IPS DF 6.9 (cell line): ENCODE data around the gene PDZK1IP1.

Experiments used
- DNase-seq: peaks from one replicate; pipeline ENCODE4 v3.0.0-alpha.2; 2013; ENCODE audit warnings: low read depth, low spot score
- H3K27ac ChIP-seq: one replicate; pipeline ENCODE4 v1.5.1; 2013; ENCODE audit warnings: low read length, control low read depth
- H3K27me3 ChIP-seq: 2 replicates; pipeline ENCODE4 v1.6.1; 2013; ENCODE audit warnings: mild to moderate bottlenecking, low read length; ENCODE audit not compliant: control insufficient read depth, insufficient read depth
- H3K36me3 ChIP-seq: 2 replicates; pipeline ENCODE4 v1.6.1; 2013; ENCODE audit warnings: low read length; ENCODE audit not compliant: control insufficient read depth, insufficient read depth
- H3K4me1 ChIP-seq: 2 replicates; pipeline ENCODE4 v1.6.1; 2013; ENCODE audit warnings: low read length; ENCODE audit not compliant: control insufficient read depth, insufficient read depth
- H3K4me3 ChIP-seq: 2 replicates; pipeline ENCODE4 v1.5.1; 2013; ENCODE audit warnings: mild to moderate bottlenecking, low read length
- H3K9me3 ChIP-seq: 2 replicates; pipeline ENCODE4 v1.6.1; 2013; ENCODE audit warnings: low read length, inconsistent platforms; ENCODE audit not compliant: control insufficient read depth, insufficient read depth
- WGBS: extraction: QIAGEN DNeasy Blood & Tissue Kit; methylation state at CpG from one replicate; pipeline ENCODE4 v1.1.7; 2013; ENCODE audit warnings: mixed read lengths, missing lambda C conversion rate; ENCODE audit not compliant: insufficient read length, insufficient coverage; 5-methylcytosine and 5-hydroxymethylcytosine counted together

The PDZK1IP1 gene

GRCh38 chr1:47189844-47190508 is at the start of gene PDZK1IP1:
Gene PDZK1IP1, minus strand, starts transcription at chr1:47190036. Its CDS starts 104 bp downstream, at chr1:47189932.
- Histone ChIP-seq H3K9me3 (no peaks in the 10 kb centered on the region), H3K27me3 (peaks cover 4% of the 10 kb centered on the region; the same call in 1 of the 2 replicates), H3K27ac (no peak within 1 kb of the TSS), H3K4me1 (peaks cover 3% of the 10 kb centered on the region; the same call in 1 of the 2 replicates), H3K36me3 (no peaks in the 10 kb centered on the region), H3K4me3 (no peak within 1 kb of the TSS; the same call in 1 of the 2 replicates)
- DNase-seq, result no peak
- no CpG with 5 or more reads among the region's 16 CpGs for WGBS

- DNase-seq, result no peak
- Histone ChIP-seq H3K27me3 (peaks cover 20% of the 10 kb centered on the region), H3K36me3 (no peaks in the 10 kb centered on the region), H3K4me1 (no peaks in the 10 kb centered on the region), H3K9me3 (no peaks in the 10 kb centered on the region), H3K27ac (no peak overlapping the region), H3K4me3 (no peak overlapping the region)
- WGBS, result no CpG with 5 or more reads among the region's 5 CpGs
Measured at GRCh38 chr1:47238935-47239592, 49.2 kb upstream of the PDZK1IP1 start.

GRCh38 chr1:47235806-47236205 is 46.0 kb upstream of the PDZK1IP1 start:
- Histone ChIP-seq H3K27me3 (peaks cover 49% of the 10 kb centered on the region), H3K27ac (no peak overlapping the region), H3K36me3 (no peaks in the 10 kb centered on the region), H3K4me3 (no peak overlapping the region), H3K4me1 (peaks cover 4% of the 10 kb centered on the region), H3K9me3 (no peaks in the 10 kb centered on the region)
- DNase-seq, result no peak
- no CpG with 5 or more reads among the region's 4 CpGs for WGBS

GRCh38 chr1:47235241-47235681 is 45.4 kb upstream of the PDZK1IP1 start:
- Histone ChIP-seq H3K27ac (no peak overlapping the region), H3K4me3 (no peak overlapping the region), H3K36me3 (no peaks in the 10 kb centered on the region), H3K27me3 (peaks cover 53% of the 10 kb centered on the region), H3K4me1 (peaks cover 4% of the 10 kb centered on the region), H3K9me3 (no peaks in the 10 kb centered on the region)
- no peak for DNase-seq
- WGBS, result no CpG with 5 or more reads among the region's 21 CpGs

- WGBS, result no CpG with 5 or more reads among the region's 6 CpGs
- DNase-seq, result no peak
- no peak overlapping the region for H3K4me3 ChIP-seq
- peaks cover 74% of the 10 kb centered on the region for H3K27me3 ChIP-seq
- H3K4me1 ChIP-seq, result peaks cover 7% of the 10 kb centered on the region
- no peaks in the 10 kb centered on the region for H3K9me3 ChIP-seq
- H3K27ac ChIP-seq, result no peak overlapping the region
- H3K36me3 ChIP-seq, result no peaks in the 10 kb centered on the region
Measured at GRCh38 chr1:47233186-47233585, 43.4 kb upstream of the PDZK1IP1 start.

GRCh38 chr1:47232187-47232874 is 42.5 kb upstream of the PDZK1IP1 start, which contains the start of gene TAL1:
Gene TAL1, minus strand, starts transcription at chr1:47232225. Its CDS starts 6,337 bp downstream, at chr1:47225888.
- no peaks in the 10 kb centered on the region for H3K9me3 ChIP-seq
- peaks cover 7% of the 10 kb centered on the region for H3K4me1 ChIP-seq
- H3K27ac ChIP-seq, result no peak within 1 kb of the TSS
- H3K4me3 ChIP-seq, result peak within 1 kb of the TSS; percentile 13; the same call in 1 of the 2 replicates
- no peaks in the 10 kb centered on the region for H3K36me3 ChIP-seq
- no CpG with 5 or more reads among the region's 51 CpGs for WGBS
- DNase-seq, result no peak
- peaks cover 82% of the 10 kb centered on the region for H3K27me3 ChIP-seq

- no CpG with 5 or more reads among the region's 62 CpGs for WGBS
- Histone ChIP-seq H3K4me1 (peaks cover 7% of the 10 kb centered on the region), H3K9me3 (no peaks in the 10 kb centered on the region), H3K36me3 (no peaks in the 10 kb centered on the region), H3K27me3 (peaks cover 90% of the 10 kb centered on the region), H3K4me3 (no peak overlapping the region; the same call in 1 of the 2 replicates), H3K27ac (no peak overlapping the region)
- DNase-seq, result no peak
Measured at GRCh38 chr1:47231301-47232186, 41.7 kb upstream of the PDZK1IP1 start.

GRCh38 chr1:47230692-47231300 is 41.0 kb upstream of the PDZK1IP1 start:
- H3K4me1 ChIP-seq, result peaks cover 7% of the 10 kb centered on the region
- H3K27ac ChIP-seq, result no peak overlapping the region
- H3K9me3 ChIP-seq, result no peaks in the 10 kb centered on the region
- no peak for DNase-seq
- peaks cover 95% of the 10 kb centered on the region for H3K27me3 ChIP-seq
- H3K36me3 ChIP-seq, result no peaks in the 10 kb centered on the region
- no CpG with 5 or more reads among the region's 44 CpGs for WGBS
- no peak overlapping the region for H3K4me3 ChIP-seq

- DNase-seq, result no peak
- peaks cover 91% of the 10 kb centered on the region for H3K27me3 ChIP-seq
- peaks cover 7% of the 10 kb centered on the region for H3K4me1 ChIP-seq
- H3K36me3 ChIP-seq, result no peaks in the 10 kb centered on the region
- no peak overlapping the region for H3K4me3 ChIP-seq
- no CpG with 5 or more reads among the region's 23 CpGs for WGBS
- H3K9me3 ChIP-seq, result no peaks in the 10 kb centered on the region
- no peak overlapping the region for H3K27ac ChIP-seq
Measured at GRCh38 chr1:47229886-47230691, 40.3 kb upstream of the PDZK1IP1 start.
